ENCODE results near the gene BRMS1.
"Not testable (repeated sequence)": the region's sequence is repeated elsewhere in the genome, so short reads cannot be mapped to it uniquely, and the experiment has no call there.

BRMS1 gene

DNA sequence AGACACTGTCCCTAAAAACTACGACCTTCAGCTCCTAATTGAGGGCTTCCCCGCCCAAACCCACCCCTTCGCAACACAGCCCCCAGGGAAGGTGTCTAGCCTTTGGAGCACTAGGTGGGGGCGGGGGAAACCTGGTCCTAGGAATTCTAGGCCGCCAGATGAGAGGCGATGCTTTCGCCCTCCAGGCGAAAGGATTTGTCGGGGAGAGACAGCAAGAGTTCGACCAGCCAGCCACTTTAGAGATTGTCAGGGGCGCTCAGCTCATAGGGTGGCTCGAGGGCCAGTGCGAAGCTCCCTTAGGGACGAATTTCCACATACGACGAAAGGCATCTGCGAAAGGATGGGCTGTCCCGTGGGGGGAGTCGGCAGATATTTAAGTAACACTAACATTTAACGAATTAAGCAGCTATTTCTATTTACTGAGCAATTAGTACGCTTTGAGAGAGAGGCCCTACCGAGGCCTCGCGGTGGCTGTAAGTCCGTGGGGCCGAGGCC, 33.4 kb downstream of the BRMS1 start:
- H3K27me3 ChIP-seq (ENCODE audit: insufficient read depth, low read length), result no peaks in the 10 kb centered on the region
- peaks cover 4% of the 10 kb centered on the region for H3K4me1 ChIP-seq (ENCODE audit: insufficient read depth, low read length)
- H3K9me3 ChIP-seq (ENCODE audit: low read length), result no peaks in the 10 kb centered on the region
- no peaks in the 10 kb centered on the region for H3K36me3 ChIP-seq (ENCODE audit: insufficient read depth, low read length)
- peak overlapping the region; percentile 58 for H2AFZ ChIP-seq (ENCODE audit: low read depth, low read length)
- peak overlapping the region; percentile 50 for H3K4me3 ChIP-seq (ENCODE audit: low read length)

DNA sequence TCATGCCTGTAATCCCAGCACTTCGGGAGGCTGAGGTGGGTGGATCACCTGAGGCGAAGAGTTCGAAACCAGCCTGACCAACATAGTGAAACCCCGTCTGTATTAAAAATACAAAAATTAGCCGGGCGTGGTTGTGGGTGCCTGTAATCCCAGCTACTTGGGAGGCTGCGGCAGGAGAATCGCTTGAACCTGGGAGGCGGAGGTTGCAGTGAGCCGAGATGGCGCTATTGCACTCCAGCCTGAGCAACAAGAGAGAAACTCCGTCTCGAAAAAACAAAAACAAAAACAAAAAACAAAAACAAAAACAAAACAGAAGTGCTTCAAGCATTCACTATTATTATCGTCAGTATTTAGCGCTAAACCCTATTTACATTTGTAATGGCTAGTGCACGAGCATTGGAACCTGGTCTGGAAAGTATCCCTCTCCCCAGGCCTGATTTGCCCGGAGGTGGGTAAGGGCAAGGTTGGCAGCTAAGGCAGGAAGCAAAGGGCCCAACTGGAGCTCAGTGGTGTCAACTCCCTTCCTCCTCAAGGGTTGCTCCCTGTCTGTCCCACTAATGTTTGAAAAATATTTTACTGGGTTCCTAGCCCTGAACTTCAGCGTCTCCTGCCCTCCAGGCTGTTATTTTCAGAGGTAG, 34.0 kb downstream of the BRMS1 start:
- not testable (repeated sequence) for H3K4me1 ChIP-seq (ENCODE audit: insufficient read depth, low read length); H3K9me3 ChIP-seq (ENCODE audit: low read length); H2AFZ ChIP-seq (ENCODE audit: low read depth, low read length); H3K36me3 ChIP-seq (ENCODE audit: insufficient read depth, low read length); H3K27me3 ChIP-seq (ENCODE audit: insufficient read depth, low read length); H3K4me3 ChIP-seq (ENCODE audit: low read length)

DNA sequence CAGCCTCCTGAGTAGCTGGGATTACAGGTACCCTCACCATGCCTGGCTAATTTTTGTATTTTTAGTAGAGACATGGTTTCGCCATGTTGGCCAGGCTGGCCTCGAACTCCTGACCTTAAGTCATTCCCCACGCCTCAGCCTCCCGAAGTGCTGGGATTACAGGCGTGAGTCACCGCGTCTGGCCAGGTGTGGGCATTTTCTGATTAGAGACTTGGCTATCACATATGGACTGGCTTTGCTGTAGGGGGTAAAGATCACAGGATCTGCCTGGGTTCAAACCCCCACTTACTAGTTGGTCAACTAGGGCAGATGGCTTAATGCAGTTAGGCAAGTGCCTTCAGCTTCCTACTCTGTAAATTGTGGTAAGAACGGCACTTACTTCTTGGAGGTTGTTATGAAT, 34.6 kb downstream of the BRMS1 start:
- Histone ChIP-seq H3K4me3 (ENCODE audit: low read length) (no peak overlapping the region), H3K27me3 (ENCODE audit: insufficient read depth, low read length) (no peaks in the 10 kb centered on the region), H2AFZ (ENCODE audit: low read depth, low read length) (no peak overlapping the region), H3K9me3 (ENCODE audit: low read length) (no peaks in the 10 kb centered on the region), H3K4me1 (ENCODE audit: insufficient read depth, low read length) (peaks cover 3% of the 10 kb centered on the region), H3K36me3 (ENCODE audit: insufficient read depth, low read length) (no peaks in the 10 kb centered on the region)

DNA sequence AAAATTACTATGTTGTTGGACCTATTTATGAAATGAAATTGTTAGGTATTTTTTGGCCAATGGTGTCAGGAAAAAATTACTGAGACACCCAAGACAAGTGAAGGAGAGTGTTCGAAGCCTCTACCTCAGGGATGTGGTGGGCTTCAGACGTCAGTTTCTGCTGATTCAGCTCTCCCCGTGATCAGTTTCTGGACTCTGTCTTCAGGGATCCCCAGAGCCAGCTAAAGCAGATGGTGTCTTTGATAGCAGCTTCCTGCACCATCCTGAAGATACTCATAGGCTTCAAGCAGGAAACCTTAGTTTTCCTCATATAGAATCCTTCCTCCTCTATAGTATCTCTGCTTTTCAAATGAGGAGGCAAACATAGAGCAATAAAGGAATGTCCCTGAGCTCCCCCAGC, 35.4 kb downstream of the BRMS1 start:
- no peaks in the 10 kb centered on the region for H3K36me3 ChIP-seq (ENCODE audit: insufficient read depth, low read length)
- H3K27me3 ChIP-seq (ENCODE audit: insufficient read depth, low read length), result no peaks in the 10 kb centered on the region
- no peak overlapping the region for H2AFZ ChIP-seq (ENCODE audit: low read depth, low read length)
- peaks cover 3% of the 10 kb centered on the region for H3K4me1 ChIP-seq (ENCODE audit: insufficient read depth, low read length)
- no peaks in the 10 kb centered on the region for H3K9me3 ChIP-seq (ENCODE audit: low read length)
- H3K4me3 ChIP-seq (ENCODE audit: low read length), result no peak overlapping the region

DNA sequence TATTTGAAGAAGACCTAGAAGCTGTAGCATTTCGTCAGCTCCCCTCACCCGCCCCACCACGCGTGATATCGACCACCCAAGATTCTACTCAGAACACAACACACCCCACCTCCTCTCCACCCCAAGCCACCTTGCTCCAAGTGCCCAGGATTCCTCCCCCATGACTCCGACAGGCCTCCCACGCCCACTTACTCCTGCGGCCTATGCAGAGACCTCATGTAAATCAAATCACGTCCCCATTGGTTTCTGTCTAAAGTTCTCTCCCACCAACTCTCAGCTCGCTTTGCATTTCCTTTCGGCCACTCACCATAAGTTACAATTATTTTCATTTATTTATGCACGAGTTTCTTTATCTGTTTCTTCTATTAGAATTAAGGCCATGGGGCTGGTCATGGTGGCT, 42.2 kb downstream of the BRMS1 start:
- Histone ChIP-seq H3K36me3 (ENCODE audit: insufficient read depth, low read length) (no peaks in the 10 kb centered on the region), H3K9me3 (ENCODE audit: low read length) (no peaks in the 10 kb centered on the region), H2AFZ (ENCODE audit: low read depth, low read length) (no peak overlapping the region), H3K4me1 (ENCODE audit: insufficient read depth, low read length) (no peaks in the 10 kb centered on the region), H3K4me3 (ENCODE audit: low read length) (no peak overlapping the region), H3K27me3 (ENCODE audit: insufficient read depth, low read length) (peaks cover 4% of the 10 kb centered on the region)

DNA sequence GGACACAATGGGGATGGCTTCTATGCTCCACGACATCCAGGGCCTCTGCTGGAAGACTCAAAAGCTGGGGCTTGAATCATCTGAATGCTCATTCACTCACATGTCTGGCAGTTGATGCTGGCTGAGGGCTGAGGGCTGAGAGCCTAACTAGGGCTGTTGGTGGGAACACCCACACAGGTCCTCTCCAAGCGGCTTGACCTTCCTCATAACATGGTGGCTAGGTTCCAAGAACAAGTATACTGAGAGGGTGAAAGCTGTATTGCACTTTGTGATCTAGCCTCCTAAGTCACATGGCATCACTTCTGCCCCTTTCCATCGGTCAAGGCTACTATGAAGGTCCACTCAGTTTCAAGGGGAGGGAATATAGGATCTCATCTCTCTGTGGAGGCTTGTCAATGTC, 45.7 kb downstream of the BRMS1 start:
- Histone ChIP-seq H3K4me1 (ENCODE audit: insufficient read depth, low read length) (no peaks in the 10 kb centered on the region), H3K27me3 (ENCODE audit: insufficient read depth, low read length) (peaks cover 22% of the 10 kb centered on the region), H2AFZ (ENCODE audit: low read depth, low read length) (no peak overlapping the region), H3K36me3 (ENCODE audit: insufficient read depth, low read length) (no peaks in the 10 kb centered on the region), H3K9me3 (ENCODE audit: low read length) (no peaks in the 10 kb centered on the region), H3K4me3 (ENCODE audit: low read length) (no peak overlapping the region)

DNA sequence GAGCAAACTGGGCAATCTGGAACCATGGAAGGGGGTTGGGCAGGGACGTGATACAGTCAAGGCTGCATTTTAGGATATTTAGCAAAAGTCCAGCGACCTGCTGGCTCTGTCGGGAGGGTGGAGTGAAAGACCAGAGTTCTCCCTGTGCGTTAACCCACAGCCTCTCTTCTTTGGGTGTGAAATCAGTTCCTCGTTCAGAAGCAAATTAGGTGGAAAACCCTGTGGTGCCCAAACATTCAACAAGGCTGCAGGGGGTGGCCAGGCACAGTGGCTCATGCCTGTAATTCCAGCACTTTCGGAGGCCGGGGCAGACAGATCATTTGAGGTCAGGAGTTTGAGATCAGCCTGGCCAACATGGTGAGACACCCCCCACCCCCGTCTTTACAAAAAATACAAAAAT, 47.3 kb downstream of the BRMS1 start:
- H3K4me3 ChIP-seq (ENCODE audit: low read length), result no peak overlapping the region
- no peak overlapping the region for H2AFZ ChIP-seq (ENCODE audit: low read depth, low read length)
- peaks cover under 1% of the 10 kb centered on the region for H3K4me1 ChIP-seq (ENCODE audit: insufficient read depth, low read length)
- H3K9me3 ChIP-seq (ENCODE audit: low read length), result no peaks in the 10 kb centered on the region
- H3K27me3 ChIP-seq (ENCODE audit: insufficient read depth, low read length), result peaks cover 38% of the 10 kb centered on the region
- H3K36me3 ChIP-seq (ENCODE audit: insufficient read depth, low read length), result no peaks in the 10 kb centered on the region

DNA sequence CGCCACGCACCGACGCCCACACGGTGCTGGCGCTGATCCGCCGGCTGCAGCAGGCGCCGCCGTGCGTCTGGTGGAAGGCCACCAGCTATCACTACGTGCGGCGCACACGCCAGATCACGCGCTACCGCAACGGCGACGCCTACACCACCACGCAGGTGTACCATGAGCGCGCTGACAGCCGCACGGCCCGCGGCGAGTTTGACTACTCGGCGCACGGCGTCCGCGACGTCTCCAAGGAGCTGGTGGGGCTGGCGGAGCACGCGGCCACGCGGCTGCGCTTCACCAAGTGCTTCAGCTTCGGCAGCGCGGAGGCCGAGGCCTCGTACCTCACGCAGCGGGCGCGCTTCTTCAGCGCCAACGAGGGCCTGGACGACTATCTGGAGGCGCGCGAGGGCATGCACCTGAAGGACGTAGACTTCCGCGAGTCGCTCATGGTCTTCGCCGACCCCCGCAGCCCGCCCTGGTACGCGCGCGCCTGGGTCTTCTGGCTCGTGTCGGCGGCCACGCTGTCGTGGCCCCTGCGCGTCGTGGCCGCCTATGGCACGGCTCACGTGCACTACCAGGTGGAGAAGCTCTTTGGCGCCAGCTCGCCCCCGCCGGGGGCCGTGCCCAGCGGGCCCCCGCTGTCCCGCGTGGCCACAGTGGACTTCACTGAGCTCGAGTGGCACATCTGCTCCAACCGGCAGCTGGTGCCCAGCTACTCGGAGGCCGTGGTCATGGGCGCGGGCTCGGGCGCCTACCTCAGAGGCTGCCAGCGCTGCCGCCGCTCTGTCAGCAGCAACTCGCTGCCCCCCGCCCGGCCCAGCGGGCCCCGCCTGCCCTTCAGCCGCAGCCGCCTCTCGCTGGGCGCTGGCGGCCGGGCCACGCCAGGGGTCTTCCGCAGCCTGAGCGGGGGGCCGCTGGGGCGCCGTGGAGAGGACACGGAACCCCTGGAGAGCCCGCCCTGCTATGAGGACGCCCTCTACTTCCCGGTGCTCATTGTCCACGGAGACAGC, 50.0 kb downstream of the BRMS1 start:
- Histone ChIP-seq H3K27me3 (ENCODE audit: insufficient read depth, low read length) (peaks cover 62% of the 10 kb centered on the region), H3K36me3 (ENCODE audit: insufficient read depth, low read length) (no peaks in the 10 kb centered on the region), H3K4me1 (ENCODE audit: insufficient read depth, low read length) (peaks cover 12% of the 10 kb centered on the region), H3K4me3 (ENCODE audit: low read length) (no peak overlapping the region), H3K9me3 (ENCODE audit: low read length) (no peaks in the 10 kb centered on the region), H2AFZ (ENCODE audit: low read depth, low read length) (no peak overlapping the region)

DNA sequence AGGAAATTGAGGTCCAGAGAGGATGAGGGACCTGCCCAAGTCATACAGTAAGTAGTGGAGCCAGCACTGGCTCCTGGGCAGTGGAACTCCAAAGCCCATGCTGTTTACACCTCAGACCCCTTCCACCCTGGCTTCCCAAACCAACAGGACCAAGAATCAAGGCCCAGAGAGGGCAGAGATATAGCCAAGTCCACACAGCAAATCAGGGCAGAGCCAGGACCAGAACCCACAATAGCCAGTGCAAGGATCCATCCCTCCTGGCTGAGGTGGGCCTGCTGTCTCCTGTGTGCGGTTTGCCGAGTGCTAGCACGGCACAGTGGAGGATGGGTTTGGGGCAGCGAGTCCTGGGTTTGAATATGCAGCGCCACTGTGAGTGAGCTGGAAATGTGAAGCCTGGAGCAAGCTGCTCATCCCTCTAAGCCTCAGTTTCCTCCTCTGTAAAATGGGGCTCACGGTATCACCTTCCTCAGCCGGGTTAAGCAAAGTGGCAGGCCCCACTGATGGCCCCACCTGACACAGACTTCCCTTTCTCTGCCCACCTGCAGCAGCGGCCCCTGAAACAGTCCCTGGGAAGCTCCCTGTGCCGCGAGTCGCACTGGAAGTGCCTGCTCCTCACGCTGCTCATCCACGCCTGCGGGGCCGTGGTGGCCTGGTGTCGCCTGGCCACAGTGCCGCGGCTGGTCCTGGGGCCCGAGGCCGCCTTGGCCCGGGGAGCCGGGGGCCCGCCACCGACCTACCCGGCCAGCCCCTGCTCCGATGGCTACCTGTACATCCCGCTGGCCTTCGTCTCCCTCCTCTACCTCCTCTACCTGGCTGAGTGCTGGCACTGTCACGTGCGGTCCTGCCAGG, 50.9 kb downstream of the BRMS1 start:
- H2AFZ ChIP-seq (ENCODE audit: low read depth, low read length), result no peak overlapping the region
- H3K27me3 ChIP-seq (ENCODE audit: insufficient read depth, low read length), result peaks cover 62% of the 10 kb centered on the region
- no peak overlapping the region for H3K4me3 ChIP-seq (ENCODE audit: low read length)
- no peaks in the 10 kb centered on the region for H3K9me3 ChIP-seq (ENCODE audit: low read length)
- H3K4me1 ChIP-seq (ENCODE audit: insufficient read depth, low read length), result peaks cover 16% of the 10 kb centered on the region
- no peaks in the 10 kb centered on the region for H3K36me3 ChIP-seq (ENCODE audit: insufficient read depth, low read length)

DNA sequence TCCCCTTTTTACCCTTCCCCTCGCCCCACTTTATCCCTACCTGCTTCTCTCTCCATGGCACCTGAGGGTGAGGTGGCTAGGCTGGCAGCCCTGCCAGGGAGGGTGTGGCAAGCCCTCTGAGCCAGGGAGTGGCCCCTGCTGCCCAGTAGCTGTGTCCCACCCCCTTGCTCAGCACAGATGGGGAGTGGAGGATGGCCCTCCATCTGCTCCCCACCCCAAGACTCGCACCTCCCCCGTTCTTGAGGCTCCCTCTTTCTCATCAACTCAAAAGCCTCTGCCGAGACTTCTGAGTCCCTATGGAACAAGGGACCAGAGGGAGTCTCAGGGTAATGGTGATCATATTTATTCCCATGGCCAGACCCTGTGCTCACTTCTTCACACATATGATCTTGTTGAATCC, 51.6 kb downstream of the BRMS1 start:
- H3K36me3 ChIP-seq (ENCODE audit: insufficient read depth, low read length), result no peaks in the 10 kb centered on the region
- no peaks in the 10 kb centered on the region for H3K9me3 ChIP-seq (ENCODE audit: low read length)
- no peak overlapping the region for H2AFZ ChIP-seq (ENCODE audit: low read depth, low read length)
- H3K27me3 ChIP-seq (ENCODE audit: insufficient read depth, low read length), result peaks cover 62% of the 10 kb centered on the region
- peaks cover 16% of the 10 kb centered on the region for H3K4me1 ChIP-seq (ENCODE audit: insufficient read depth, low read length)
- no peak overlapping the region for H3K4me3 ChIP-seq (ENCODE audit: low read length)

DNA sequence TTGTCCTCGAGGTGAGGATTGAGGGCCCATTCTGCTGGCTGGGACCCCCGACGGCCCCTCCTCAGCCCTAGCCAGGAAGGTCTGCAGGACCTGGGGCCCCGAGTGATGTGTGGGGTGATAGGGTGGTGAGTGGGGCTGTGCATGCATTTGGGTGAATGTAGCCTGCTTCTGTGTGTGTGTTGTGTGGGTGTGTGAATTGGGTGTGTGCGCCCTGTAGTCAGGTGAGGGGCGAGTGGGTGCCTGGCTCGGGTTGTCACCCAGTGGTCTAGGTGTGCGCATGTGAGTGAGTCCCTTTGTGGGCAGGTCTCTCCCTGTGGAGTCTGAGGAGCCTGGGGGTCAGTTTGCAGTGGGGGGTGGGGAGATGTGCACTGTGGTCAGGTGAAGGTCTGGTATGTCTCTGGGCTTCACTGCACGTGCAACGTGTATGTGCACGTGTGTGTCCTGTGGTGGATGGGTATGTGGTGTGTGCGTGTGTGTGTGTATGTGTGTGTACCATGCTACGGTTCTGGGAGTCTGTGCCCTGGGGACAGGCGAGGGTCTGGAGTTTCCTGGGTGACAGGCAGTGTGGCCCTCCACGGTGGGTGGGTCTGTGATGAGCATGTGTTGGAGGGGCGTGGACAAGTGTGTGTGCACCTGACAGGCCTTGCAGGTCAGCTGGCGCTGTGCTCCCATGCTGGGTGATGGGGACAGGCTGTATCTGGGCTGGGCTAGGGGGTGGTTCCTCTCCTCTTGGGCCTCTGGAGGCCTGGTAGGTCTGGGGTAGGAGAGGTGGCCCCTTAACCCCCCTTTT, 52.2 kb downstream of the BRMS1 start:
- Histone ChIP-seq H2AFZ (ENCODE audit: low read depth, low read length) (no peak overlapping the region), H3K36me3 (ENCODE audit: insufficient read depth, low read length) (no peaks in the 10 kb centered on the region), H3K27me3 (ENCODE audit: insufficient read depth, low read length) (peaks cover 58% of the 10 kb centered on the region), H3K9me3 (ENCODE audit: low read length) (no peaks in the 10 kb centered on the region), H3K4me1 (ENCODE audit: insufficient read depth, low read length) (peaks cover 21% of the 10 kb centered on the region), H3K4me3 (ENCODE audit: low read length) (no peak overlapping the region)

All from neuron (in vitro differentiated cells).